HL-60 (cell line): ENCODE data around the gene SMAD2.
A peak's percentile ranks its signal among the peaks of the same experiment; 100 is the strongest.

ENCODE experiments used
- DNase-seq, 2 experiments: peaks; one replicate each; pipeline ENCODE4 v3.0.0-alpha.2; 2010 to 2020; ENCODE audit warnings: low read depth in 1 of 2, low spot score in 1 of 2
- H3K27ac ChIP-seq: fragments of 250-450 bp; sonication (Bioruptor Pico); replicated peaks from 2 replicates; pipeline ENCODE4 v1.5.1; 2020; ENCODE audit warnings: mild to moderate bottlenecking, moderate library complexity
- H3K27me3 ChIP-seq: fragments of 250-450 bp; sonication (Bioruptor Pico); 2 replicates; pipeline ENCODE4 v1.5.1; 2021; ENCODE audit warnings: mild to moderate bottlenecking, moderate library complexity; ENCODE audit not compliant: insufficient read depth, poor library complexity, severe bottlenecking
- H3K4me3 ChIP-seq: replicated peaks from 2 replicates; pipeline ENCODE4 v1.5.1; 2011; ENCODE audit warnings: mild to moderate bottlenecking, control low read depth, low read length; ENCODE audit not compliant: insufficient read depth
- CTCF ChIP-seq: IDR thresholded peaks from one replicate; pipeline ENCODE4 v1.5.1; 2011; ENCODE audit warnings: low read length, control low read depth, inconsistent platforms; ENCODE audit not compliant: insufficient read depth
- GABPA ChIP-seq: IDR thresholded peaks from 2 replicates; pipeline ENCODE4 v1.6.1; 2012; ENCODE audit warnings: low read depth
- POLR2AphosphoS5 ChIP-seq: IDR thresholded peaks from 2 replicates; pipeline ENCODE4 v1.6.1; 2012; ENCODE audit warnings: low read depth
- REST ChIP-seq: IDR thresholded peaks from 2 replicates; pipeline ENCODE4 v1.6.1; 2012; ENCODE audit warnings: low read depth; ENCODE audit not compliant: insufficient replicate concordance
- SPI1 ChIP-seq: IDR thresholded peaks from 2 replicates; pipeline ENCODE4 v1.6.1; 2012; ENCODE audit warnings: low read depth, mild to moderate bottlenecking, borderline replicate concordance

The SMAD2 gene

GRCh38 chr18:47930931-47931717 lies 665 bp upstream of the SMAD2 start:
- peak overlapping the region; percentile 98 for H3K27ac ChIP-seq
- no peak for TF ChIP-seq SPI1
- TF ChIP-seq POLR2AphosphoS5, result peak; percentile 83
- TF ChIP-seq REST, result peak; percentile 67
- TF ChIP-seq CTCF, result no peak
- H3K4me3 ChIP-seq, result peak overlapping the region; percentile 94
- no peaks in the 10 kb centered on the region for H3K27me3 ChIP-seq
- DNase-seq, result peak; percentile 93 to 98

- no peak for DNase-seq
- TF ChIP-seq CTCF, result no peak
- no peak for TF ChIP-seq REST
- TF ChIP-seq POLR2AphosphoS5, result no peak
- TF ChIP-seq GABPA, result no peak
- no peak for TF ChIP-seq SPI1
- H3K27ac ChIP-seq, result peak overlapping the region; percentile 86
- no peaks in the 10 kb centered on the region for H3K27me3 ChIP-seq
- peak overlapping the region; percentile 94 for H3K4me3 ChIP-seq
Observed at GRCh38 chr18:47929681-47930198, 719 bp downstream of the SMAD2 start.

- H3K27me3 ChIP-seq, result no peaks in the 10 kb centered on the region
- TF ChIP-seq GABPA, result no peak
- no peak for TF ChIP-seq POLR2AphosphoS5
- TF ChIP-seq SPI1, result no peak
- no peak for TF ChIP-seq REST
- TF ChIP-seq CTCF, result no peak
- H3K27ac ChIP-seq, result no peak overlapping the region; the same call in 1 of the 2 replicates
- peak overlapping the region; percentile 1; the same call in 1 of the 2 replicates for H3K4me3 ChIP-seq
- no peak for DNase-seq
Observed at GRCh38 chr18:47928466-47928865, 2.0 kb downstream of the SMAD2 start.
